ENCODE measurements around the gene NFKB2. TPM values are rescaled to one million over a fixed set of nuclear protein-coding genes. Genes with fewer than 3 reads are reported as not detected.

The NFKB2 gene
- total RNA-seq, 1 donor from 2014 or later: 9.0 TPM

GRCh38 chr10:102394079-102394800, 1.3 kb upstream of the NFKB2 start:
- peak; percentile 84 for ATAC-seq
- DNase-seq (ENCODE audit: low spot score): peak; percentile 95

DNA sequence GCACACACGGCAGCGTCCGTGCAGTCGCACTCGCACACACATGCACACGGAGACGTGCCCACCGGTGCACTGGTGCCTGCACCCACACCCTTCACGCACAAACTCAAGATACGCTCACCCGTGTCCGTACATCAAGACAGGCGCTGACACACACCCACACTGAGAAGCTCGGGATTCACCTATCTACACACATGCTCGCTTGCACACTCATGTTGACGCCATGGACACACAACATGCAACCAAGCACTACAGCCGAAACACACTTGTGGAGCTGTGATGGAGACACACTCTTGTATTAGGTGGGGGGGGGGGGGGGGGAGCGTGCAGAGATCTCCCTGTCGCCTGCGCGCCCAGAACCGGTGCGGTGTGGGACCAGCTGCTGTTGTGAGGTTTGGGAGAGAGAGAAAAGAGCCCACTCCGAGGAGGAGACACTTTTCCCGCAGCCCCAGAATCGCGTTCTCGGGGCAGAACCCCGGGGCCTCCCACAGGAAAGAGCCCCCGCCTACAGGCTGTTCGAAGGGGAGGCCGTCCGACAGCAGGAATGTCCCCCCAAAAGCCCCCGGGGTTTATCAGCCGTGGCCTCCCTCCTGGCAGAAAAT, 605 bp upstream of the NFKB2 start:
- DNase-seq (ENCODE audit: low spot score) (no peak), ATAC-seq (peak; percentile 1)

- DNase-seq (ENCODE audit: low spot score): no peak
- no peak for ATAC-seq
Observed at GRCh38 chr10:102396317-102396650, 779 bp downstream of the NFKB2 start.

- no peak for DNase-seq (ENCODE audit: low spot score)
- no peak for ATAC-seq
Observed at GRCh38 chr10:102396730-102397151, 1.2 kb downstream of the NFKB2 start.

DNA sequence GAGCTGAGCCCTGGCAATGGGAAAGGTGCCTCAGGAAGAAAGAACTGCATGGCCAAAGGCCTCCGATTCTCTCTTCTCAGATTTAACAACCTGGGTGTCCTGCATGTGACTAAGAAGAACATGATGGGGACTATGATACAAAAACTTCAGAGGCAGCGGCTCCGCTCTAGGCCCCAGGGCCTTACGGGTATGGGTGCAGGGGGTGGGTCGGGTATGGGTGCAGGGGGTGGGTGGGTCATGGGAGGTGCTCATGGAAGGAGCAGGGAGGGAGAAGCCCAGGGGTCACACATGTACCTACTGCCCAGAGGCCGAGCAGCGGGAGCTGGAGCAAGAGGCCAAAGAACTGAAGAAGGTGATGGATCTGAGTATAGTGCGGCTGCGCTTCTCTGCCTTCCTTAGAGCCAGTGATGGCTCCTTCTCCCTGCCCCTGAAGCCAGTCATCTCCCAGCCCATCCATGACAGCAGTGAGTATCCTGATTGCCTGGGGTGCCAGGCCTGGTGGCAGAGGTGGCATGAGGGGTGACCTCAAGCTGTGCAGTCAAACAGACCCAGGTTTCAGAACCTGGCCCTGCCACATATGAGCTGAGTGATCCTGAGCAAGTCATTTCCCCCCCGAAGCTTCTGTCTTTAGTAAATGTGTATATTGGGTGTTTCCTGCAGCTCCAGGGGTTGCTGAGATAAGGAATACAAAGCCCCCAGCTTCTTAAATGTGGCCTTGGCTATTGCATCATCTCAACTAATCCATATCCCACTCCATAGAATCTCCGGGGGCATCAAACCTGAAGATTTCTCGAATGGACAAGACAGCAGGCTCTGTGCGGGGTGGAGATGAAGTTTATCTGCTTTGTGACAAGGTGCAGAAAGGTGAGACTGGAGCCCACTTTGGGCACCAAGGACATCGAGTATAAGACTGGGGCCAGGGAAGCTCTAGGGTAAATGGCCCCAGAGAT, 2.0 kb downstream of the NFKB2 start:
- ATAC-seq (no peak), DNase-seq (ENCODE audit: low spot score) (no peak)

GRCh38 chr10:102398172-102399020, 2.9 kb downstream of the NFKB2 start:
- ATAC-seq (no peak), DNase-seq (ENCODE audit: low spot score) (no peak)

DNA sequence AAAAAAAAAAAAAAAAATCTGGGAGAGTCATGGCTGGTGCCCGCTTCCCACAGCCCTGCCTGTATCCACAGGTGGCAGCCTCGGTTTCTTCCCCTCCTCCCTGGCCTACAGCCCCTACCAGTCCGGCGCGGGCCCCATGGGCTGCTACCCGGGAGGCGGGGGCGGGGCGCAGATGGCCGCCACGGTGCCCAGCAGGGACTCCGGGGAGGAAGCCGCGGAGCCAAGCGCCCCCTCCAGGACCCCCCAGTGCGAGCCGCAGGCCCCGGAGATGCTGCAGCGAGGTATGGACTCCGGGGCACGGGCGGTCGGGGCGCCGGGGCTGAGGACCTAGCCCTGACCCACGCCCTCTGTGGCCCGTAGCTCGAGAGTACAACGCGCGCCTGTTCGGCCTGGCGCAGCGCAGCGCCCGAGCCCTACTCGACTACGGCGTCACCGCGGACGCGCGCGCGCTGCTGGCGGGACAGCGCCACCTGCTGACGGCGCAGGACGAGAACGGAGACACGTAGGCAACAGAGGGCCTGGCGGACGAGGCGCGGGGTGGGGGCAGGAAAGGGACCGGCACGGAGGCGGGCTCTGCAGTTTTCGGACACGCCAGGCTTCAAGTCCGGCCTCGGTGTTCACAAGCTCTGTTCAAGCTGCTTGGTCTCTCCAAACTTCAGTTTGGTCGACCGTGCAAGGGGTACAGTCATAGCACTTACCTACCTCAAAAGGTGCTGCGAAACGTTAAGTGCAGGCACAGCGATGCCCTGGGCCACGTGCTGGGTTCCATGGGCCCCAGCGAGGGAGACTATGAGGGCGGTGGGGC, 3.9 kb downstream of the NFKB2 start:
- DNase-seq (ENCODE audit: low spot score): peak; percentile 89
- ATAC-seq: peak; percentile 83

GRCh38 chr10:102400076-102400475, 4.6 kb downstream of the NFKB2 start:
- ATAC-seq (no peak), DNase-seq (ENCODE audit: low spot score) (no peak)

DNA sequence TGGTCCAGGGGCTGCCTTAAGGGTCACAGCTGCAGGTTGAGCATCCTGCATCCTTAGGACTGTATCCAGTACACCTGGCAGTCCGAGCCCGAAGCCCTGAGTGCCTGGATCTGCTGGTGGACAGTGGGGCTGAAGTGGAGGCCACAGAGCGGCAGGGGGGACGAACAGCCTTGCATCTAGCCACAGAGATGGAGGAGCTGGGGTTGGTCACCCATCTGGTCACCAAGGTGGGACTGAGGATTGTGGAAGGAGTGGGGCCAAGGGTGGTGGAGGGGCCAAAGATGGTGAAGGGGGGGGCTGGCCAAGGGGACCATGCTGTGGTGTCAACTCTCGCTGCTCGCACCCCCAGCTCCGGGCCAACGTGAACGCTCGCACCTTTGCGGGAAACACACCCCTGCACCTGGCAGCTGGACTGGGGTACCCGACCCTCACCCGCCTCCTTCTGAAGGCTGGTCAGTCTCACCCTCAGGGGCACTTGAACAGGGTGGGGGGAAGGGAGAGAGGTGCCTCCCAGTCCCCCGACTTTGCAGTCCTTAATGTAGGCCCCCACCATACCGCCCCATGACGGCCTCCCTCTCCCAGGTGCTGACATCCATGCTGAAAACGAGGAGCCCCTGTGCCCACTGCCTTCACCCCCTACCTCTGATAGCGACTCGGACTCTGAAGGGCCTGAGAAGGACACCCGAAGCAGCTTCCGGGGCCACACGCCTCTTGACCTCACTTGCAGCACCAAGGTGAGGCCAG, 5.3 kb downstream of the NFKB2 start:
- DNase-seq (ENCODE audit: low spot score) (no peak), ATAC-seq (no peak)

DNA sequence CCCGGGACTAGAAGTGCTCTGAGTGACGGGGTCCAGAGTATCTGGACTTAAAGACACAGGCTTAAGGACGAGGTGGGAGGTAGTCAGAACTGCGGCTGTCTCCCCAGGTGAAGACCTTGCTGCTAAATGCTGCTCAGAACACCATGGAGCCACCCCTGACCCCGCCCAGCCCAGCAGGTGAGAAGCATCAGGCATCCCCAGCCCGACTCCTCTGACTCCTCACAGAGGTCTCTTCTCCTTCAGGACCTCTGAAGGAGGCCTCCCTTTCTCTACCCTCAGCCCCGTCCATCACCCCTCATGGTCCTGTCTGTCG, 5.8 kb downstream of the NFKB2 start:
- no peak for DNase-seq (ENCODE audit: low spot score)
- ATAC-seq: no peak

DNA sequence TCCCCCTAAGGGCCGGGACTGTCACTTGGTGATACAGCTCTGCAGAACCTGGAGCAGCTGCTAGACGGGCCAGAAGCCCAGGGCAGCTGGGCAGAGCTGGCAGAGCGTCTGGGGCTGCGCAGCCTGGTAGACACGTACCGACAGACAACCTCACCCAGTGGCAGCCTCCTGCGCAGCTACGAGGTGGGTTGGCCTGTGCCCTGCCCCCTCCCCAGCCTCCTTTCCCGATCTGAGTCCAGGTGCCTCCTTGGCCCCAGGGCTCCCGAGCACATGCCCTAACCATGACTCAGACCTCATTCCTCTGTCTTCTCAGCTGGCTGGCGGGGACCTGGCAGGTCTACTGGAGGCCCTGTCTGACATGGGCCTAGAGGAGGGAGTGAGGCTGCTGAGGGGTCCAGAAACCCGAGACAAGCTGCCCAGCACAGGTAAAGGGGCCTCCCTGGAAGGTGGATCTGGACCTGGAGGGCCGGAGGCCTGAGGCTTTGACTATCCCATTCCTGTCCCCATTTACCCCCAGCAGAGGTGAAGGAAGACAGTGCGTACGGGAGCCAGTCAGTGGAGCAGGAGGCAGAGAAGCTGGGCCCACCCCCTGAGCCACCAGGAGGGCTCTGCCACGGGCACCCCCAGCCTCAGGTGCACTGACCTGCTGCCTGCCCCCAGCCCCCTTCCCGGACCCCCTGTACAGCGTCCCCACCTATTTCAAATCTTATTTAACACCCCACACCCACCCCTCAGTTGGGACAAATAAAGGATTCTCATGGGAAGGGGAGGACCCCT, 6.4 kb downstream of the NFKB2 start:
- no peak for ATAC-seq
- DNase-seq (ENCODE audit: low spot score): no peak

- DNase-seq (ENCODE audit: low spot score): no peak
Observed at GRCh38 chr10:102402512-102402896, 7.0 kb downstream of the NFKB2 start.

GRCh38 chr10:102403115-102403514, 7.6 kb downstream of the NFKB2 start:
- DNase-seq (ENCODE audit: low spot score): no peak
- no peak for ATAC-seq

More at GRCh38 chr10:102402512-102402896, 7.0 kb downstream of the NFKB2 start:
- ATAC-seq: no peak

- DNase-seq (ENCODE audit: low spot score): no peak
- ATAC-seq: no peak
Observed at GRCh38 chr10:102404361-102405107, 9.0 kb downstream of the NFKB2 start.

- DNase-seq (ENCODE audit: low spot score): no peak
- ATAC-seq: no peak
Observed at GRCh38 chr10:102405108-102405571, 9.6 kb downstream of the NFKB2 start.

GRCh38 chr10:102405632-102406031, 10.1 kb downstream of the NFKB2 start:
- no peak for DNase-seq (ENCODE audit: low spot score)
- no peak for ATAC-seq

- DNase-seq (ENCODE audit: low spot score) (no peak), ATAC-seq (no peak)
Observed at GRCh38 chr10:102406815-102407214, 11.3 kb downstream of the NFKB2 start.
